NB4 (cell line): Measurements from ENCODE around the gene SLC6A6.

ENCODE experiments used
- POLR2A ChIP-seq: IDR thresholded peaks from 2 replicates; pipeline ENCODE4 v1.6.1; 2011; ENCODE audit warnings: mild to moderate bottlenecking; ENCODE audit not compliant: insufficient read length; ENCODE audit errors: extremely low read depth
- TF ChIP-seq, protein P1 (sequence below): IDR thresholded peaks from one replicate; pipeline ENCODE4 v1.5.1; 2012; ENCODE audit warnings: low read depth, low read length
- TF ChIP-seq, protein P2 (sequence below): IDR thresholded peaks from 2 replicates; pipeline ENCODE4 v1.6.1; 2011; ENCODE audit warnings: low read depth, low read length

DNA sequence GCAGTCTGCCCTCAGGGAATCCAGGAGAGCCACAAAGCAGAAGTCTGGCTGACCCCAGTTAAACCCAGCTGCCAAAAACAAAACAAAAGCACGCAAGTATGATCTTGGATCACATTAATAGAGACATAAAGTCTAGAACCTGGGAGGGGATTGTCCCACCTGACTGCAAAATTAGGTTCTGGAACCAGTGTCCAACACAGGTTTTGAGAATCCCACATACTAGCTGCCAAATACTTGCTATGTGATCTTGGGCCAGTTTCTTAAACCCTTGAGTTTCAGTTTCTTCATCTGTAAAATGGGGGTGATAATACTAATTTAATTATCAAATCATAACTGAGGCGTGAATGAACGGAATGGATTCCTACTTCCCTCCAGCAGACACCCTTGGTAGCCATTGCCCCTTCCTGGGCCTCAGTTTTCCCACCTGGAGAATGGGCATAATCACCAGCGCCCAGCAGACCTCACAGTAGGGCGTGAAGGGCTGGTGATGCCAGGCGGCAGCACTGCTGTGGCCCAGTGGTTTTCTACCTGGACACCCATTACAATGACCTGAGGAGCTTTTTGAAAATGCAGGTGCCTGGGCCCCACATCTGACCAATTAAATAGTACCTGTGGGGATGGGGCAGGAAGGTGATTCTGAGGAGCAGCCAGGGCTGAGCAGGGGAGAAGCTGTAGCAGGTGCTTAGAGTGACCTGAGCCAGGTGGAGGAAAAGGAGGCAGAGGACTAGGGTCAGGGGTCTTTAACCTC, 105.5 kb downstream of the SLC6A6 start:
- TF ChIP-seq, protein P1, sequence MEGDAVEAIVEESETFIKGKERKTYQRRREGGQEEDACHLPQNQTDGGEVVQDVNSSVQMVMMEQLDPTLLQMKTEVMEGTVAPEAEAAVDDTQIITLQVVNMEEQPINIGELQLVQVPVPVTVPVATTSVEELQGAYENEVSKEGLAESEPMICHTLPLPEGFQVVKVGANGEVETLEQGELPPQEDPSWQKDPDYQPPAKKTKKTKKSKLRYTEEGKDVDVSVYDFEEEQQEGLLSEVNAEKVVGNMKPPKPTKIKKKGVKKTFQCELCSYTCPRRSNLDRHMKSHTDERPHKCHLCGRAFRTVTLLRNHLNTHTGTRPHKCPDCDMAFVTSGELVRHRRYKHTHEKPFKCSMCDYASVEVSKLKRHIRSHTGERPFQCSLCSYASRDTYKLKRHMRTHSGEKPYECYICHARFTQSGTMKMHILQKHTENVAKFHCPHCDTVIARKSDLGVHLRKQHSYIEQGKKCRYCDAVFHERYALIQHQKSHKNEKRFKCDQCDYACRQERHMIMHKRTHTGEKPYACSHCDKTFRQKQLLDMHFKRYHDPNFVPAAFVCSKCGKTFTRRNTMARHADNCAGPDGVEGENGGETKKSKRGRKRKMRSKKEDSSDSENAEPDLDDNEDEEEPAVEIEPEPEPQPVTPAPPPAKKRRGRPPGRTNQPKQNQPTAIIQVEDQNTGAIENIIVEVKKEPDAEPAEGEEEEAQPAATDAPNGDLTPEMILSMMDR, result no peak
- TF ChIP-seq POLR2A, result no peak
- TF ChIP-seq, protein P2, sequence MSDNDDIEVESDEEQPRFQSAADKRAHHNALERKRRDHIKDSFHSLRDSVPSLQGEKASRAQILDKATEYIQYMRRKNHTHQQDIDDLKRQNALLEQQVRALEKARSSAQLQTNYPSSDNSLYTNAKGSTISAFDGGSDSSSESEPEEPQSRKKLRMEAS, result no peak
